PC-3 (cell line): ENCODE results near the gene MYH10. TPM values are rescaled to one million over a fixed set of nuclear protein-coding genes. Genes with fewer than 3 reads are reported as not detected.

Experiments used
- ATAC-seq: fragments of 200-7000 bp; cut with Tn5 transposase; 2 replicates; pipeline ENCODE4 v1.9.1; 2020; ENCODE audit warnings: mild to moderate bottlenecking, moderate library complexity
- BruUV-seq: library from RNA; stranded (reverse); fragments of 400-500 nt; replicated peaks from 2 replicates; lab custom pipeline; 2021; lab: Mats Ljungman, UMichigan
- CTCF ChIA-PET: fragments of 300-600 bp; sonication (Branson Sonifier 250); formaldehyde crosslinking; loops from one replicate; lab custom pipeline; 2022; ENCODE audit warnings: antibody characterized with exemption; lab: Charles Lee
- POLR2A ChIA-PET: fragments of 300-600 bp; sonication (Branson Sonifier 250); formaldehyde crosslinking; loops from one replicate; lab custom pipeline; 2022; ENCODE audit warnings: antibody characterized with exemption; ENCODE audit not compliant: unreplicated experiment; lab: Charles Lee
- DNase-seq: peaks from one replicate; pipeline ENCODE4 v3.0.0-alpha.2; 2015
- H2AFZ ChIP-seq: fragments of 300-600 bp; sonication (generic); 2 replicates; pipeline ENCODE4 v1.6.0; 2016; ENCODE audit warnings: antibody characterized with exemption, low read length
- H3F3A ChIP-seq: fragments of 300-600 bp; sonication (generic); one replicate; pipeline ENCODE4 v1.6.0; 2017; ENCODE audit warnings: antibody characterized with exemption, low read length, control low read depth, mild to moderate bottlenecking; ENCODE audit not compliant: unreplicated experiment
- H3K27ac ChIP-seq: fragments of 300-600 bp; sonication (generic); 2 replicates; pipeline ENCODE4 v1.5.1; 2016; ENCODE audit warnings: mild to moderate bottlenecking, low read length
- H3K27me3 ChIP-seq: fragments of 300-600 bp; sonication (generic); 2 replicates; pipeline ENCODE4 v1.6.1; 2016; ENCODE audit warnings: low read length, mixed read lengths
- H3K36me3 ChIP-seq: fragments of 300-600 bp; sonication (generic); 2 replicates; pipeline ENCODE4 v1.6.1; 2016; ENCODE audit warnings: low read depth, mixed run types, low read length, mixed read lengths
- H3K4me1 ChIP-seq: fragments of 300-600 bp; sonication (generic); 2 replicates; pipeline ENCODE4 v1.5.1; 2016; ENCODE audit warnings: low read length; ENCODE audit not compliant: insufficient read depth
- H3K4me2 ChIP-seq: fragments of 300-600 bp; sonication (generic); 2 replicates; pipeline ENCODE4 v1.6.0; 2016; ENCODE audit warnings: low read length
- H3K4me3 ChIP-seq: fragments of 300-600 bp; sonication (generic); 2 replicates; pipeline ENCODE4 v1.5.1; 2016; ENCODE audit warnings: mild to moderate bottlenecking, low read length, mixed read lengths
- H3K79me2 ChIP-seq: fragments of 300-600 bp; sonication (generic); 2 replicates; pipeline ENCODE4 v1.6.1; 2017; ENCODE audit warnings: low read length, mixed read lengths
- H3K9ac ChIP-seq: fragments of 300-600 bp; sonication (generic); 2 replicates; pipeline ENCODE4 v1.6.0; 2016; ENCODE audit warnings: mild to moderate bottlenecking, low read length
- H3K9me2 ChIP-seq: fragments of 300-600 bp; sonication (generic); replicated peaks from 2 replicates; pipeline ENCODE4 v1.6.1; 2016; ENCODE audit warnings: mixed run types, low read length, mixed read lengths
- H3K9me3 ChIP-seq: fragments of 300-600 bp; sonication (generic); 2 replicates; pipeline ENCODE4 v1.6.1; 2016; ENCODE audit warnings: low read length, mixed read lengths
- H4K20me1 ChIP-seq: fragments of 300-600 bp; sonication (generic); 2 replicates; pipeline ENCODE4 v1.6.1; 2016; ENCODE audit warnings: low read length, mixed read lengths
- CTCF ChIP-seq: fragments of 300-600 bp; sonication (generic); conservative IDR thresholded peaks from 2 replicates; pipeline ENCODE4 v1.5.1; 2017; ENCODE audit warnings: antibody characterized with exemption, low read depth, mild to moderate bottlenecking, low read length
- EZH2 ChIP-seq: fragments of 300-600 bp; sonication (generic); IDR thresholded peaks from one replicate; pipeline ENCODE4 v1.6.1; 2017; ENCODE audit warnings: antibody characterized with exemption, mild to moderate bottlenecking, low read length; ENCODE audit not compliant: unreplicated experiment
- EZH2phosphoT487 ChIP-seq: fragments of 300-600 bp; sonication (generic); IDR thresholded peaks from 2 replicates; pipeline ENCODE4 v1.6.1; 2018; ENCODE audit warnings: mild to moderate bottlenecking, antibody characterized with exemption, low read length, borderline replicate concordance
- intact Hi-C: fragments of 100-400 bp; cut with micrococcal nuclease; formaldehyde crosslinking; loops from 2 replicates; pipeline ENCODE4 v1.9.0; 2023
- total RNA-seq: library from RNA; depleted of rRNA; stranded (reverse); fragments of >200 nt; gene quantifications from 2 replicates; pipeline ENCODE4 v1.2.3, GENCODE V29; 2014

The MYH10 gene
- total RNA-seq, 1 experiment from 2014 or later = 44.6 TPM

GRCh38 chr17:8556074-8556473, 74.5 kb downstream of the MYH10 start:
- H3K9ac ChIP-seq = no peak overlapping the region
- H2AFZ ChIP-seq = no peak overlapping the region
- H3K79me2 ChIP-seq = no peaks in the 10 kb centered on the region
- peak; percentile 34; the same call in 1 of the 2 replicates for ATAC-seq
- peak overlapping the region; percentile 14; the same call in 1 of the 2 replicates for H3K4me2 ChIP-seq
- no TSS peak for BruUV-seq
- H3K27me3 ChIP-seq = no peaks in the 10 kb centered on the region
- ChIA-PET POLR2A (no interaction called here), CTCF (no interaction called here)
- H3K9me2 ChIP-seq = no peaks in the 10 kb centered on the region
- H3K36me3 ChIP-seq = no peaks in the 10 kb centered on the region
- peak; percentile 69 for DNase-seq
- no peak overlapping the region for H3K4me3 ChIP-seq
- no peaks in the 10 kb centered on the region for H4K20me1 ChIP-seq
- H3K9me3 ChIP-seq = no peaks in the 10 kb centered on the region
- peaks cover 47% of the 10 kb centered on the region for H3K4me1 ChIP-seq
- intact Hi-C loops = no loop called here
- no peak for TF ChIP-seq EZH2
- TF ChIP-seq CTCF = no peak
- no peak for TF ChIP-seq EZH2phosphoT487
- H3K27ac ChIP-seq = peak overlapping the region; percentile 36
- H3F3A ChIP-seq = no peaks in the 10 kb centered on the region

- Histone ChIP-seq H3K9me2 (no peaks in the 10 kb centered on the region), H3K9ac (0 out of 2 replicates have a peak overlapping the region, but pooled peaks have one; percentile 6), H2AFZ (no peak overlapping the region), H3K4me3 (no peak overlapping the region), H3K4me2 (peak overlapping the region; percentile 14; the same call in 1 of the 2 replicates), H3K79me2 (no peaks in the 10 kb centered on the region), H3K9me3 (no peaks in the 10 kb centered on the region), H3K27me3 (no peaks in the 10 kb centered on the region), H3K4me1 (peaks cover 47% of the 10 kb centered on the region), H3F3A (no peaks in the 10 kb centered on the region), H3K36me3 (no peaks in the 10 kb centered on the region), H3K27ac (peak overlapping the region; percentile 36), H4K20me1 (no peaks in the 10 kb centered on the region)
- BruUV-seq = no TSS peak
- ChIA-PET POLR2A (no interaction called here), CTCF (no interaction called here)
- DNase-seq (peak; percentile 51), ATAC-seq (no peak)
- intact Hi-C loops = no loop called here
- TF ChIP-seq EZH2 (no peak), CTCF (no peak), EZH2phosphoT487 (no peak)
Measured at GRCh38 chr17:8555062-8555461, 75.5 kb downstream of the MYH10 start.

- POLR2A ChIA-PET = no interaction called here
- H3K9me2 ChIP-seq = no peaks in the 10 kb centered on the region
- no peaks in the 10 kb centered on the region for H4K20me1 ChIP-seq
- intact Hi-C loops = no loop called here
- no peaks in the 10 kb centered on the region for H3K79me2 ChIP-seq
- H3K9me3 ChIP-seq = no peaks in the 10 kb centered on the region
- CTCF ChIA-PET = no interaction called here
- H3K9ac ChIP-seq = no peak overlapping the region; the same call in 1 of the 2 replicates
- H3K27ac ChIP-seq = peak overlapping the region; percentile 79
- H3K4me3 ChIP-seq = no peak overlapping the region; the same call in 1 of the 2 replicates
- DNase-seq = peak; percentile 84
- no peaks in the 10 kb centered on the region for H3K27me3 ChIP-seq
- BruUV-seq = no TSS peak
- H3K4me1 ChIP-seq = peaks cover 43% of the 10 kb centered on the region
- peak; percentile 93 for ATAC-seq
- no peaks in the 10 kb centered on the region for H3F3A ChIP-seq
- TF ChIP-seq CTCF (no peak), EZH2phosphoT487 (no peak), EZH2 (no peak)
- no peak overlapping the region for H2AFZ ChIP-seq
- peak overlapping the region; percentile 47 for H3K4me2 ChIP-seq
- no peaks in the 10 kb centered on the region for H3K36me3 ChIP-seq
Measured at GRCh38 chr17:8552577-8553320, 77.8 kb downstream of the MYH10 start.
